Chondrocyte (in vitro differentiated cells): Measurements from ENCODE around the gene CXCR1. TPM values are rescaled to one million over a fixed set of nuclear protein-coding genes. Genes with fewer than 3 reads are reported as not detected.

Experiments used
- DNase-seq: peaks from one replicate; pipeline ENCODE4 v3.0.0; 2021; ENCODE audit warnings: mixed read lengths, low spot score
- H3K27ac Mint-ChIP-seq: one replicate; pipeline ENCODE4 v1.8.0; 2021; ENCODE audit warnings: mild to moderate bottlenecking, moderate library complexity, mixed read lengths; ENCODE audit not compliant: unreplicated experiment
- H3K27me3 Mint-ChIP-seq: 2 replicates; pipeline ENCODE4 v1.8.0; 2021; ENCODE audit warnings: low read depth, mixed read lengths
- H3K36me3 Mint-ChIP-seq: 2 replicates; pipeline ENCODE4 v1.8.0; 2021; ENCODE audit warnings: low read depth, mixed read lengths
- H3K4me1 Mint-ChIP-seq: 2 replicates; pipeline ENCODE4 v1.8.0; 2021; ENCODE audit warnings: low read depth, mild to moderate bottlenecking, mixed read lengths
- H3K4me3 Mint-ChIP-seq: one replicate; pipeline ENCODE4 v1.8.0; 2021; ENCODE audit warnings: mild to moderate bottlenecking, moderate library complexity, mixed read lengths; ENCODE audit not compliant: unreplicated experiment
- H3K9me3 Mint-ChIP-seq: 2 replicates; pipeline ENCODE4 v1.8.0; 2021; ENCODE audit warnings: low read depth, mixed read lengths
- CTCF ChIP-seq: fragments of 200-600 bp; sonication (generic); IDR thresholded peaks from 2 replicates; pipeline ENCODE4 v1.5.0; 2021; ENCODE audit warnings: antibody characterized with exemption, mild to moderate bottlenecking, moderate library complexity
- total RNA-seq: library from RNA; stranded (reverse); gene quantifications from 3 replicates; pipeline ENCODE4 v1.2.1, GENCODE V29; 2021

The CXCR1 gene
- total RNA-seq, 1 donor from 2014 or later = not detected

- peaks cover 22% of the 10 kb centered on the region for H3K27me3 Mint-ChIP-seq
- H3K9me3 Mint-ChIP-seq = no peaks in the 10 kb centered on the region
- no peaks in the 10 kb centered on the region for H3K4me1 Mint-ChIP-seq
- DNase-seq = no peak
- H3K27ac Mint-ChIP-seq = no peak overlapping the region
- no peak overlapping the region for H3K4me3 Mint-ChIP-seq
- TF ChIP-seq CTCF = no peak
- H3K36me3 Mint-ChIP-seq = no peaks in the 10 kb centered on the region
These were observed 30.2 kb upstream of the CXCR1 start for GRCh38 chr2:218196974-218197373.

- peaks cover 14% of the 10 kb centered on the region for H3K27me3 Mint-ChIP-seq
- H3K4me3 Mint-ChIP-seq = no peak overlapping the region
- no peaks in the 10 kb centered on the region for H3K9me3 Mint-ChIP-seq
- H3K36me3 Mint-ChIP-seq = no peaks in the 10 kb centered on the region
- DNase-seq = no peak
- TF ChIP-seq CTCF = no peak
- no peaks in the 10 kb centered on the region for H3K4me1 Mint-ChIP-seq
- no peak overlapping the region for H3K27ac Mint-ChIP-seq
These were observed 28.1 kb upstream of the CXCR1 start for GRCh38 chr2:218194880-218195279.

- H3K27ac Mint-ChIP-seq = no peak overlapping the region
- peaks cover 10% of the 10 kb centered on the region for H3K27me3 Mint-ChIP-seq
- no peak for DNase-seq
- no peak for TF ChIP-seq CTCF
- H3K36me3 Mint-ChIP-seq = no peaks in the 10 kb centered on the region
- H3K4me1 Mint-ChIP-seq = no peaks in the 10 kb centered on the region
- H3K9me3 Mint-ChIP-seq = no peaks in the 10 kb centered on the region
- H3K4me3 Mint-ChIP-seq = no peak overlapping the region
These were observed 26.9 kb upstream of the CXCR1 start for GRCh38 chr2:218193701-218194100.

GRCh38 chr2:218192902-218193430 lies 26.2 kb upstream of the CXCR1 start:
- Mint-ChIP-seq H3K4me1 (no peaks in the 10 kb centered on the region), H3K4me3 (no peak overlapping the region), H3K36me3 (no peaks in the 10 kb centered on the region), H3K9me3 (no peaks in the 10 kb centered on the region), H3K27ac (no peak overlapping the region), H3K27me3 (peaks cover 4% of the 10 kb centered on the region)
- DNase-seq = no peak
- TF ChIP-seq CTCF = no peak

GRCh38 chr2:218188528-218188927 lies 21.8 kb upstream of the CXCR1 start:
- H3K36me3 Mint-ChIP-seq = no peaks in the 10 kb centered on the region
- no peak for TF ChIP-seq CTCF
- no peak overlapping the region for H3K27ac Mint-ChIP-seq
- no peak overlapping the region for H3K4me3 Mint-ChIP-seq
- peaks cover 6% of the 10 kb centered on the region for H3K4me1 Mint-ChIP-seq
- H3K9me3 Mint-ChIP-seq = no peaks in the 10 kb centered on the region
- DNase-seq = no peak
- no peaks in the 10 kb centered on the region for H3K27me3 Mint-ChIP-seq
